ENCODE data around the gene SLC25A4.

DNA sequence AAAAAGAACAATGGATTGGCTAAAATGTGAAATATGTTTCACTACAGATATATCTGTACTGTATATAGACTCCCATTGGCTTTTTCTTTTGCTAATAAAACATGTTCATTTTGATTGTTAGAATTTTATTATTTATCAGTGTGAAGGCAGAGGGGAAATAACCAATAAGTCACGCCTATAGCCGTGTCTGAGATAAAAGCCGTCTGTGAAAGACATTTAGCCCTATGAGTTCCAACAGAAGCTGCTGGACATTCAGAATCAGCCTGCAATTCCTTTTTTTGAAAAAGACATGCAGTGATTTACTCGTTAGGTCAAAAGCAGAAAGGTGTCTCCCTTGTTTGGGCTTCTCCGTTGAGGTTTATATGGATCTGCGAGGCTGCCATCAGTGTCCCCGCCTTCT lies 24.2 kb upstream of the SLC25A4 start:
- TF ChIP-seq, protein P1, sequence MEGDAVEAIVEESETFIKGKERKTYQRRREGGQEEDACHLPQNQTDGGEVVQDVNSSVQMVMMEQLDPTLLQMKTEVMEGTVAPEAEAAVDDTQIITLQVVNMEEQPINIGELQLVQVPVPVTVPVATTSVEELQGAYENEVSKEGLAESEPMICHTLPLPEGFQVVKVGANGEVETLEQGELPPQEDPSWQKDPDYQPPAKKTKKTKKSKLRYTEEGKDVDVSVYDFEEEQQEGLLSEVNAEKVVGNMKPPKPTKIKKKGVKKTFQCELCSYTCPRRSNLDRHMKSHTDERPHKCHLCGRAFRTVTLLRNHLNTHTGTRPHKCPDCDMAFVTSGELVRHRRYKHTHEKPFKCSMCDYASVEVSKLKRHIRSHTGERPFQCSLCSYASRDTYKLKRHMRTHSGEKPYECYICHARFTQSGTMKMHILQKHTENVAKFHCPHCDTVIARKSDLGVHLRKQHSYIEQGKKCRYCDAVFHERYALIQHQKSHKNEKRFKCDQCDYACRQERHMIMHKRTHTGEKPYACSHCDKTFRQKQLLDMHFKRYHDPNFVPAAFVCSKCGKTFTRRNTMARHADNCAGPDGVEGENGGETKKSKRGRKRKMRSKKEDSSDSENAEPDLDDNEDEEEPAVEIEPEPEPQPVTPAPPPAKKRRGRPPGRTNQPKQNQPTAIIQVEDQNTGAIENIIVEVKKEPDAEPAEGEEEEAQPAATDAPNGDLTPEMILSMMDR (conservative IDR thresholded peaks at IDR 0.05; ENCODE audit: low read depth, low read length) = no peak
- TF ChIP-seq EZH2 (IDR thresholded peaks at IDR 0.05; ENCODE audit: borderline replicate concordance, low read depth, low read length, poor library complexity, severe bottlenecking) = no peak

Data from A673 (cell line).